AG09309 (cell line): ENCODE results near the gene C1orf87.

Experiments
- DNase-seq: peaks from one replicate; pipeline ENCODE4 v3.0.0-alpha.2; 2010; ENCODE audit warnings: low read depth
- H3K4me3 ChIP-seq: 2 replicates; pipeline ENCODE4 v1.5.1; 2011; ENCODE audit warnings: mild to moderate bottlenecking, low read depth, low read length, moderate library complexity; ENCODE audit not compliant: control insufficient read depth
- TF ChIP-seq, protein P1 (sequence below): IDR thresholded peaks from 2 replicates; pipeline ENCODE4 v1.5.1; 2011; ENCODE audit warnings: mild to moderate bottlenecking, low read depth, low read length, inconsistent platforms; ENCODE audit not compliant: insufficient read depth, control insufficient read depth; ENCODE audit errors: missing control alignments

Gene C1orf87

DNA sequence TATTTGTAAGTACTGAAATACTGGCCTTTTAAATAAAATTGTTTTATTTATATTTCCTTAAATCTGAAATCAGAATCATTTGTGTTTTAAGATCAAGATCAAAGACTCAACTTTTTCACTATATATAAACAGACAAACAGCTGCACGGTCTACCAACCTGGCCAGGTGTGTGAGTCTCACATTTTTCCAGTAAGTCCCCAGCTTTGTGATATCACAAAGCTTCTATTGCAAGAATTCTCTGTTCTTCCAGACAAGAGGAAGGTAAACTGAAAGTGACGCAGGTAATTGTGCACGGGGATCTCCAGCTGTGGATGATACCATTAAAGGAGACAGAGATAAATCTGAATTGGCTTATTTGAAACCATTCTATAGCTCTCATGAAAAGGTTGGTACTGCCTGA, 105.8 kb downstream of the C1orf87 start:
- TF ChIP-seq, protein P1, sequence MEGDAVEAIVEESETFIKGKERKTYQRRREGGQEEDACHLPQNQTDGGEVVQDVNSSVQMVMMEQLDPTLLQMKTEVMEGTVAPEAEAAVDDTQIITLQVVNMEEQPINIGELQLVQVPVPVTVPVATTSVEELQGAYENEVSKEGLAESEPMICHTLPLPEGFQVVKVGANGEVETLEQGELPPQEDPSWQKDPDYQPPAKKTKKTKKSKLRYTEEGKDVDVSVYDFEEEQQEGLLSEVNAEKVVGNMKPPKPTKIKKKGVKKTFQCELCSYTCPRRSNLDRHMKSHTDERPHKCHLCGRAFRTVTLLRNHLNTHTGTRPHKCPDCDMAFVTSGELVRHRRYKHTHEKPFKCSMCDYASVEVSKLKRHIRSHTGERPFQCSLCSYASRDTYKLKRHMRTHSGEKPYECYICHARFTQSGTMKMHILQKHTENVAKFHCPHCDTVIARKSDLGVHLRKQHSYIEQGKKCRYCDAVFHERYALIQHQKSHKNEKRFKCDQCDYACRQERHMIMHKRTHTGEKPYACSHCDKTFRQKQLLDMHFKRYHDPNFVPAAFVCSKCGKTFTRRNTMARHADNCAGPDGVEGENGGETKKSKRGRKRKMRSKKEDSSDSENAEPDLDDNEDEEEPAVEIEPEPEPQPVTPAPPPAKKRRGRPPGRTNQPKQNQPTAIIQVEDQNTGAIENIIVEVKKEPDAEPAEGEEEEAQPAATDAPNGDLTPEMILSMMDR: no peak
- DNase-seq: no peak
- no peak overlapping the region for H3K4me3 ChIP-seq

GRCh38 chr1:59967141-59967697, 106.4 kb downstream of the C1orf87 start:
- TF ChIP-seq, protein P1: no peak
- DNase-seq: peak; percentile 39

GRCh38 chr1:59952065-59952464, 121.5 kb downstream of the C1orf87 start:
- TF ChIP-seq, protein P1: no peak
- no peak for DNase-seq
- H3K4me3 ChIP-seq: no peak overlapping the region

More at GRCh38 chr1:59967141-59967697, 106.4 kb downstream of the C1orf87 start:
- H3K4me3 ChIP-seq: no peak overlapping the region

GRCh38 chr1:59949648-59950047, 123.9 kb downstream of the C1orf87 start:
- no peak overlapping the region for H3K4me3 ChIP-seq
- TF ChIP-seq, protein P1: no peak
- no peak for DNase-seq

GRCh38 chr1:59948990-59949389, 124.6 kb downstream of the C1orf87 start:
- DNase-seq: no peak
- H3K4me3 ChIP-seq: no peak overlapping the region
- TF ChIP-seq, protein P1: no peak

DNA sequence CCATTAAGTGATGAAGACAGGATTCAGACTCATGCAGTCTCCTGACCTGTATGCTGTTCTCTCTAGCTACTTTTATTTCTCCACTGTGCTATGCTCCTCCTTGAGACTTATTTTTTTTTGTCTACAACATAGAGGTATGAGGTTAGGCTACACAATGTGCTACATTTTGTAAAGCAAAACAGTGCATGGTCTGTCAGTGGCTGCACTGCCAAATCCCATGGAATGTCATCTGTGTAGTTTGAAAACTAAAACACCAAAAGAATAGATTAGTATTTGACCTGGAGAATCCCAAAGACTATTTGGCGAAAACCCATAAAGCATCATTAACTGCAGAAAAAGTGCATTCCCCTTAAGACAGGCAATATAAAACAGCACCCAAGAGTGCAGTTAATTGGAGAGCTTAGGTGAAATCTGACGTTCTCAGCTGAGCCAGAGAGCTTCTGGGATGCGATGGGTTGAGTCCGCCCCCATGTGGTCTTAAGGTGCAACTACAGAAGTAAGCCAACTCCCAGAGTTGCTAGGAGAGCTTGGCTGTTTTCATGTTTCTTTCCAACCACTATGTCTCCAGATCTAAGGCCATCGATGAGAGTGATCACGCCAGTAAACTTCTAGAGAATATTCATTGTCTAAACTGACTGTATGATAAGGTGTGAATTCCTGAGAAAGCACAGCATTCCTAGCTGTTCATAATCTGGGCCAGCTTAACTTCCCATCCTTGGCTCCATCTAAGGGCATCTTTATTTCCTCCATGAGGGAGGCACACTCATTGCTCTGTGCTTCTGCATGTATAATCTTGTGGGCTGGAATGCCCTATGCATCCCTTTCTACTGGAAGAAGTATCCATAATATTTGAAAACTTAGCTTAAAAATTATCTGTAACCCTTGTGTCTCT, 126.3 kb downstream of the C1orf87 start:
- H3K4me3 ChIP-seq: no peak overlapping the region
- TF ChIP-seq, protein P1: peak; percentile 92
- peak; percentile 13 for DNase-seq
